ENCODE results near the gene SMNDC1.

- no peak for TF ChIP-seq POLR2AphosphoS5 (IDR thresholded peaks at IDR 0.05)
- no peak for TF ChIP-seq POLR2A (IDR thresholded peaks at IDR 0.05)
These were observed 43.8 kb downstream of the SMNDC1 start for GRCh38 chr10:110260746-110261477.

Data from spleen (tissue), 3 donors.